ENCODE data around the gene LIFR.
"Not testable (repeated sequence)": the region's sequence is repeated elsewhere in the genome, so short reads cannot be mapped to it uniquely, and the experiment has no call there.

GRCh38 chr5:38599751-38600150, 43.3 kb upstream of the LIFR start:
- not testable (repeated sequence) for TF ChIP-seq CTCF (conservative IDR thresholded peaks at IDR 0.05; ENCODE audit: low read depth, low read length); EZH2 (IDR thresholded peaks at IDR 0.05; ENCODE audit: borderline replicate concordance, low read depth, low read length, poor library complexity, severe bottlenecking)

Measured in A673 (cell line).